Measurements from ENCODE around the gene MATN4.

The MATN4 gene

DNA sequence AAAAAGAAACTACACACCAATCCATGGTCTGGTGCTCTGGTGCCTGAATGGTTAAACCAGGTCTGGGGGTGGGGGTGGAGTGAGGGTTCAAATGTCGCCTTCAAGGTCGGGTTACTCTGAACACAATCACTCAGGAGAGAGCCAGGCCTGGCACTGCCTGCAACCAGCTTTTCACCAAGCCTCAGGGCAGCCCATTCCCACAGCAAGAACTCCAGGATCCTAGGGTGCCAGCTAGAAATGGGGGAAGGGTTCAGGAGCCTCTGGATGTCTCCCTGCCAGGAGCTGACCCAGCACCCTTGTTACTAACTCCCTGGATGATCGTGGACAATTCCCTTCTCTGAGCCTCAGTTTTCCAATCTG, 33.5 kb upstream of the MATN4 start:
- DNase-seq (ENCODE audit: low read depth) = no peak

DNA sequence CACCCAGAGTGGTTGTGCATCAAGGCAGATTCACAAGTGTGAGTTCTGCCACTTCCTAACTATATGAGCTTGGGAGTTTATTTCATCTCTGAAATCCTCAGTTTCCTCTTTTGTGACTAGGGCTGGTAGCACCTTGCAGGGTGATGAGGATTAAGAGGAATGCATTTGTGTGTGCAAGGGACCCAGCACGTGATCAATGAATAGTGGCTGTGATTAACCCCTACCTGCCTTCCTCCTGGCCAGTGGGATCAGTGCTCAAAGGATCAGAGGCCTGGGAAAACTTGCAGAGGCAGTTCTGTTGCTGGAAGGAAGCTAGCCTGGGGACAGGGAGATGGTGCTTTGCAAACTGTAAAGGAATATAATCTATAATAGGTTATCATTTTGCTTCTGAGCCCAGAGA, 32.9 kb upstream of the MATN4 start:
- DNase-seq (ENCODE audit: low read depth) = no peak

- DNase-seq (ENCODE audit: low read depth) = no peak
Measured at GRCh38 chr20:45340236-45340847, 32.2 kb upstream of the MATN4 start.

- DNase-seq (ENCODE audit: low read depth) = no peak
Measured at GRCh38 chr20:45339799-45340198, 31.7 kb upstream of the MATN4 start.

- DNase-seq (ENCODE audit: low read depth) = no peak
Measured at GRCh38 chr20:45339084-45339483, 31.0 kb upstream of the MATN4 start.

- DNase-seq (ENCODE audit: low read depth) = no peak
Measured at GRCh38 chr20:45338121-45339030, 30.3 kb upstream of the MATN4 start.

DNA sequence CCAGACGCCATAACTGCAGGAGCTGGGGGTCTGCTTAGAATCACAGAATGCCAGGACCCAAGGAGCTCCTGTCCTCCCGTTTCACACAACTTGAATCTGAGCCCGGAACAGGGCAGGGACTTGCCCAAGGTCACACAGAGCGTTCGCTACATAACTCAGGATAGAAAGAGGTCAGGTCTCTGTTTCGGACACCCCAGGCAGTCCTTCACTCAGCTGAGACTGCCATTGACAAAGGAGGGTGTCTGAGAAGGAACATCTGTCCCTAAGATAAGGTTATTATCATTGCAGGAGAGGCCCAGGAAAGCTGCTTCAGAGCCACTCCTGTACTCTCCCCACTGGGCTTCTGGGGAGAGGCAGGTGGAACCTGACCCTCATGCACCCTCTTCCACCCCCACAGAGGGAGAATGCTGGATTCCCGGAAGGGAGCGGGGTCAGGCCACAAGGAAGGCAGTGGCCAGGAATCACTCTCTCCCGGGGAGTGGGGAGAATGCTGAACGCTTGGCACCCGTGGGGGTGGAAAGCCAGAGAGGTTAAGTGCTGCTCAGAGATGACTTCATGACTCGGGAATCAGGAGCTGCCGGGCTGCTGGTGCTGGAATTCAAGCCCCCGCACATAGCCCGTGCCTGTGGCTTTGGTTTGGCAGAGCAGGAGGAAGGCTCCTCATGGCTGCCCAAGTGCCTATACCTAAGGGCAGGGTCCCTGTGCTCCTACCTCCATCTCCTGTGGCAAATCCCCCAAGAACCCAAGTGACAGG, 29.4 kb upstream of the MATN4 start:
- DNase-seq (ENCODE audit: low read depth) = no peak

DNA sequence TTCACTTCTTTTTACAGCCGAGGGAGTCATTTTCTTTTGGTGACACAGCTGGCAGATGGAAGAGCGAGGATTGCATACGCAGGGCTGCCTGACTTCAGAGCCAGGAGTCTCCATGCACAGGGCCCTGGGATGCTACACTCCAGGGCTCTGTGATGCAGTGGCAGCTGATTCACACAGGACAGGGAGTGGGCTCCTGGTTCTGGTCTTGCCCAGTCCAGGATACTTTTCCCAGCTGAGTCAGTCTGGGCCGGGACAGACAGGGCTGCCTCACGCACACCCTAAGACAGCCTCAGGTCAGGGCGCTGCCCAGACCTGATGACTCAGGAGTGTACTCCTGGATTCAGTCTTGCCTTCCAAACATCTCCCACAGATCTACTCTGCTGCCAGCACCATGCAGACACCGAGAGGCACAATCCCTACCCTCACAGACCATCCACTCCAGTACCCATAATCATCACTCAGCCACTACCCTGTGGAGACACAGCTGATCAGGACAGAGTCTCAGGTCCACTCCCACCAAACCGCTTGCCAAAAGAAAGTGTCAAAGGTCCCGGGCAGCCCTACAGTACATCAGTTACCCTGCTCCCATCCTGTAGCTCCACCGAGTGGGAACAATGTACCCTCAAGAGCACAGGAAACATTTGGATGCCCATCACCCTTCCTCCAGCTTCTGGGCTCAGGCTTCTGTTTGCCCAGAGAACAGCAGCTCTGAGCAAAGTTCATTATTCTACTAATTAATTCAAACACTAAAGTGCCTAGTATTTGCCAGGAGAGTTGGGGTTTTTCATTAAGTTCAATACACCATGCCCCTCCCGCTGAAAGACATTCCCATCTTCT, 28.6 kb upstream of the MATN4 start:
- DNase-seq (ENCODE audit: low read depth) = no peak

DNA sequence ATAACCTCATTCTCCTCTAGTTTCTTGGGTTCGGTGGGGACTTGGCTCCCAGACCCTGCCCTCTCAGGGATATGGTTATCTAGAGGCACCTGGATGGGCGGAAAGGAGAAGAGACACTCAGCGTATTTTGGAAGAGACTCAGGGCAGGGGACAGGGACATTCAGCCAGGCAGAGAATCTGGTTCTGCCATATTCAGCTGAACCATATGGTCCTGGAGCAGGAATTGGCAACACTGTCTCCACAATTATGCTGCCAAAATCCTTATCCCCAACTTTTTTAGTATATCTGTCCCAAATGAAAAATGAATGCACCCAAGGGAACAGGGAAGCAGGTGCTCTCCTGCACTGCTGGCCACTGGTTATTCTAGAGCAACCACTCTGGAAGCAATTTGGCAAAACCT, 22.4 kb upstream of the MATN4 start:
- DNase-seq (ENCODE audit: low read depth) = no peak

GRCh38 chr20:45329497-45330319, 21.6 kb upstream of the MATN4 start:
- DNase-seq (ENCODE audit: low read depth) = no peak

GRCh38 chr20:45328451-45328850, 20.4 kb upstream of the MATN4 start:
- no peak for DNase-seq (ENCODE audit: low read depth)

- no peak for DNase-seq (ENCODE audit: low read depth)
Measured at GRCh38 chr20:45325371-45325770, 17.3 kb upstream of the MATN4 start.

DNA sequence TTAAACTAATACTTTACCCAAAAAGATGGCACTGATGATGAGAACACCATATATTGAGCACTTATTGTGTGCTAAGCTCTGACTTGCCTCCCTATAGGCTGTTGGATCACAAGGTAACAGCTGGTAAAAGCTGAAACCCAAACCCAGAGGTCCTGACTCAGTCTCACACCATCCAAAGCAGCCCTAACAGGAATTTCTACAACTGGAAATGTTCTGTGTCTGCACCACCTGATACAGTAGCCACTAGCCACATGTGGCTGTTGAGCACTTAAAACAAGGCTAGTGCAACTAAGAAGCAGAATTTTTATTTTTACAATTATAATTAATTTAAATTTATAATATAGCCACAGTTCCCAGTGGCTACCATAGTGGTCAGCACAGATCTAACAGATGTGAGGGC, 15.6 kb upstream of the MATN4 start:
- DNase-seq (ENCODE audit: low read depth) = no peak

DNA sequence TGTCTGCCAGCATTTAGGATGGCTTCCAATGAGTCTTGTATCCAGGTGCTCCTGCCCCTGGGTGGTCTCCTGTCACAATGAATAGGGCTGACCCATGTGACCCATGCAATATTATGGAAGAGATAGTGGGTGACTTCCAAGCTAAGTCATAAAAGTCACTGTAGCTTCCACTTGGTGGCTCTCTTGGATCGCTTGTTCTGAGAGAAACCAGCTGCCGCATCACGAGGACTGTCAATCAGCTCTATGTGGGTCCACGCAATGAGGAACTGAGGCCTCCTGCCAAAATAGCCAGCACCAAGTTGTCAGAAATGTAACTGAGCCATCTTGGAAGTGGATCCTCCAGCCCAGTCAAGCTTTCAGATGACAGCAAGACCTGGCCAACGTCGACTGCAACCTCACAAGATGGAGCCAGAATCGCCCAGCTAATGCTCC, 14.9 kb upstream of the MATN4 start:
- no peak for DNase-seq (ENCODE audit: low read depth)

DNA sequence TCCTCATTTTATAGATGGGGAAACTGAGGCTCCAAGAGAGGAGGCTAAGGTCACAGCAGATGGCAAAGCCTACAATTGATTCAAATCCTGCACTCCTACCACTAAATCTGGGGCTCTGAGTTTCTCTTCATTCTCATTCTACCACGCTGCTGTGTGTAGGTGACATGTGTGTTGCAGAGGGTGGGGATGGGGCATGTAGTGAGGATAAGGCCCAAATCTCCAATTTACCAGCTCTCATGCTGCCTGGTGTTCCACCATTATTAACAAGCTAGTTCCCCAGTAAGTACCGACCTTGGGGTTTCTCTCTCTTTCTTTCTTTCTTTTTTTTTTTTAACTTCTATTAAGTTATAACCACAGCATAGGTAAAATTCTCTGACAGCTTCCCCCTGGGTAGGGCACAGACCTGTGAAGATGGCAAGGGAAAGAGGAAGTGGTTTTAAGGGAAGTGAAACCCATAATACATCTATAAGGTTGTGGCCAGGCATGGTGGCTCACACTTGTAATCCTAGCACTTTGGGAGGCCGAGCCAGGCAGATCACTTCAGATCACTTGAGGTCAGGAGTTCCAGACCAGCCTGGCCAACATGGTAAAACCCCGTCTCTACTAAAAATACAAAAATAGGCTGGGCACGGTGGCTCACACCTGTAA, 13.0 kb upstream of the MATN4 start:
- no peak for DNase-seq (ENCODE audit: low read depth)

DNA sequence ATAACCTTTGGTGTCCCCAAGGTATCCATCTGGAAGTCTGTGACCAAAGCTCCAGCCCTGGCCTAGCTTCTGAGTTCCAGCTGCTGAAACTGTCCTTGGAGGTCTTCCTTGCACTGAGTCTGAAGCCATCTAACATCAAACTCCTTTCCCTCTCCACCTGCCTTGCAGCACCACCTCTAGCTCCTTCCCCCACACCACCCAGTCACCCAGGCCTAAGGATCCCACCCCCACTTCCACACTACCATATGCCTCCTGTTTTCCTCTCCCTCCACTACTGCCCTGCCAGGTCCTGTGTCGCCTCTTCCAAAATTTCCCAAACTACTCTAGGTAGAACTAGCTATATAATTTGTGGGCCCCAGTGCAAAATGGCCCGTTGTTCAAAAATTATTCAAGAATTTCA, 10.8 kb upstream of the MATN4 start:
- no peak for DNase-seq (ENCODE audit: low read depth)

GRCh38 chr20:45318386-45318939, 10.4 kb upstream of the MATN4 start:
- no peak for DNase-seq (ENCODE audit: low read depth)

- no peak for DNase-seq (ENCODE audit: low read depth)
Measured at GRCh38 chr20:45317826-45318225, 9.7 kb upstream of the MATN4 start.

- DNase-seq (ENCODE audit: low read depth) = no peak
Measured at GRCh38 chr20:45316150-45317080, 8.3 kb upstream of the MATN4 start.

Data from stimulated activated CD8-positive, alpha-beta memory T cell treated with anti-CD3 and anti-CD28 coated beads, Interleukin-7, amount 100 ng/mL, for 24 hours (primary cell).